Subcutaneous abdominal adipose tissue (tissue), 5 donors: ENCODE results near the gene MAPRE3.

Experiments used
- H3K27ac ChIP-seq: one replicate; pipeline ENCODE4 v1.7.0; 2013; ENCODE audit warnings: low read depth, mild to moderate bottlenecking, inconsistent platforms, low read length, moderate library complexity
- H3K27me3 ChIP-seq, 5 donors: one replicate each; pipeline ENCODE4 v1.7.0; 2013; ENCODE audit warnings: low read length in 5 of 5, inconsistent platforms in 1 of 5; ENCODE audit not compliant: control insufficient read depth in 5 of 5, insufficient read depth in 4 of 5
- H3K36me3 ChIP-seq, 5 donors: one replicate each; pipeline ENCODE4 v1.7.0; 2013; ENCODE audit warnings: low read length in 5 of 5; ENCODE audit not compliant: control insufficient read depth in 5 of 5, insufficient read depth in 5 of 5
- H3K4me1 ChIP-seq, 5 donors: one replicate each; pipeline ENCODE4 v1.7.0; 2013; ENCODE audit warnings: low read length in 5 of 5, mild to moderate bottlenecking in 3 of 5, moderate library complexity in 1 of 5; ENCODE audit not compliant: control insufficient read depth in 5 of 5, insufficient read depth in 5 of 5
- H3K4me3 ChIP-seq, 5 donors: one replicate each; pipeline ENCODE4 v1.7.0; 2013; ENCODE audit warnings: low read length in 5 of 5, low read depth in 1 of 5
- H3K9ac ChIP-seq, 5 donors: one replicate each; pipeline ENCODE4 v1.7.0; 2013; ENCODE audit warnings: low read length in 5 of 5, mild to moderate bottlenecking in 4 of 5, moderate library complexity in 3 of 5
- H3K9me3 ChIP-seq, 5 donors: one replicate each; pipeline ENCODE4 v1.7.0; 2013; ENCODE audit warnings: low read length in 5 of 5; ENCODE audit not compliant: control insufficient read depth in 5 of 5
- donor health status: healthy.
- donor health status: healthy.
- donor health status: healthy.
- donor health status: healthy.
- donor health status: healthy.

MAPRE3 gene

GRCh38 chr2:26948800-26949199 is 21.6 kb upstream of the MAPRE3 start:
- Histone ChIP-seq H3K9me3 (no peaks in the 10 kb centered on the region), H3K4me3 (no peak overlapping the region), H3K9ac (no peak overlapping the region), H3K27ac (no peak overlapping the region), H3K4me1 (peaks cover 2 to 17% (median 15%) of the 10 kb centered on the region in 5 donors), H3K36me3 (no peaks in the 10 kb centered on the region), H3K27me3 (peaks cover 3 to 10% (median 6%) of the 10 kb centered on the region in 5 donors)

DNA sequence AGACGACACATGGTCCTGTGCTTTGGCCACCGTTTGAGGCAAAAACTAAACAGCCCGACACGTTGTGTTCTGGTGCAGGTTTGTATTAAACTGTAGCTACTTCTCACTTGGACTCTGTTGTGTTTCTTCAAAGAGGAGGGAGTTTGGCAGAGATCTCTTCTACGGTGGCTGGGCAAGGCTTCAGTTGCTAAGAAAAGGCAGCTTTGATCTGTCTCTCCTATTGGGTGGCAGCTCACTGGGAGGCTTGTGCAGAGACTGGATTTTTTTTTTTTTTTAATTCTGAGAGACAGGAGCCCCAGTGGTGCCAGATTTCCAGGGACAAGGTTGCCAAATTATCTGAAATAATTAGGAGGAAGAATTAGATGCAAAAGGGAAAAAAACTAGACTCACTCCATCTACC is 20.2 kb upstream of the MAPRE3 start:
- Histone ChIP-seq H3K9me3 (no peaks in the 10 kb centered on the region), H3K4me3 (no peak overlapping the region), H3K9ac (no peak overlapping the region), H3K4me1 (peaks cover 2 to 17% (median 15%) of the 10 kb centered on the region in 5 donors), H3K27ac (no peak overlapping the region), H3K27me3 (peaks cover 0 to 6% (median 0%) of the 10 kb centered on the region in 5 donors), H3K36me3 (no peaks in the 10 kb centered on the region)

GRCh38 chr2:26951236-26951635 is 19.2 kb upstream of the MAPRE3 start:
- H3K4me1 ChIP-seq = peaks cover 2 to 17% (median 15%) of the 10 kb centered on the region in 5 donors
- no peak overlapping the region for H3K27ac ChIP-seq
- no peak overlapping the region for H3K4me3 ChIP-seq
- no peaks in the 10 kb centered on the region for H3K9me3 ChIP-seq
- H3K9ac ChIP-seq = no peak overlapping the region
- no peaks in the 10 kb centered on the region for H3K36me3 ChIP-seq
- peaks cover 0 to 2% (median 0%) of the 10 kb centered on the region in 5 donors for H3K27me3 ChIP-seq

DNA sequence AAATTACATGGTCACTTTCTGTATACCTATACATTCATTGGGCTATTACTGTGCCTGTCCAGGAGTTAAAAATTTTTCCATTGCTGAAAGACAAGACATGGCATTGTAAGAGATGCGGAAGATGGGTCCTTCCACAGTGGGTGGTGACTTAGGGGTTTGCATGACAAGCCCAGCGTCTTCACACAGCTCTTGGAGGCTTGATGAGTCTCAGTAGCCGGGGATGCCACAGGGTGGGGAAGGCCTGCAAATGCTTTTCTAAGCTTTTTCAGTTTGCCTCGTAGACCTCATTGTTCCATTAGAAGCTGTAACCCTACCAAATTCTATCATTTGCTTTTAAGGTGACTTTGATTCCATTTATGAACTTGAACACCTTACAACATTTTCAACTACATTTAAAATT is 18.1 kb upstream of the MAPRE3 start:
- H3K27me3 ChIP-seq = peaks cover 0 to 5% (median 3%) of the 10 kb centered on the region in 5 donors

DNA sequence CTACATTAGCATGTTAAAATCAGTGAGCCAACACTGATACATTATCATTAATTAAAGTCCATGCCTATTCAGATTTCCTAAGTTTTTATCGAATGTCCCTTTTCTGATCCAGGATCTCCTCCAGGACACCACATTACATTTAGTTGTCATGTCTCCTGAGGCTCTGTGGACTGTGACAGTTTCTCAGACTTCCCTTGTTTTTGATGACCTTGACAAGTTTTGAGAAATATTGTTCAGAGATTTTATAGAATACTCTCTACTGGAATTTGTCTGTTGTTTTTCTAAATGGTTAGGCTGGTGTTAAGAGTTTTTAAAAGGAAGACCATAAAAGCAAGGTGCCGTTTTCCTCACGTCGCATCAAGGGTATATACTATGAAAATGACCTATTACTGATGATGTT is 16.3 kb upstream of the MAPRE3 start:
- H3K9ac ChIP-seq = no peak overlapping the region
- H3K4me3 ChIP-seq = no peak overlapping the region
- no peak overlapping the region for H3K27ac ChIP-seq
- H3K4me1 ChIP-seq = no peaks in the 10 kb centered on the region
- peaks cover 0 to 8% (median 5%) of the 10 kb centered on the region in 5 donors for H3K27me3 ChIP-seq
- H3K9me3 ChIP-seq = no peaks in the 10 kb centered on the region
- no peaks in the 10 kb centered on the region for H3K36me3 ChIP-seq

More for the DNA sequence above, 18.1 kb upstream of the MAPRE3 start:
- H3K9me3 ChIP-seq = no peaks in the 10 kb centered on the region
- H3K9ac ChIP-seq = no peak overlapping the region
- H3K27ac ChIP-seq = no peak overlapping the region
- H3K4me3 ChIP-seq = no peak overlapping the region
- peaks cover 0 to 8% (median 8%) of the 10 kb centered on the region in 5 donors for H3K4me1 ChIP-seq
- no peaks in the 10 kb centered on the region for H3K36me3 ChIP-seq

DNA sequence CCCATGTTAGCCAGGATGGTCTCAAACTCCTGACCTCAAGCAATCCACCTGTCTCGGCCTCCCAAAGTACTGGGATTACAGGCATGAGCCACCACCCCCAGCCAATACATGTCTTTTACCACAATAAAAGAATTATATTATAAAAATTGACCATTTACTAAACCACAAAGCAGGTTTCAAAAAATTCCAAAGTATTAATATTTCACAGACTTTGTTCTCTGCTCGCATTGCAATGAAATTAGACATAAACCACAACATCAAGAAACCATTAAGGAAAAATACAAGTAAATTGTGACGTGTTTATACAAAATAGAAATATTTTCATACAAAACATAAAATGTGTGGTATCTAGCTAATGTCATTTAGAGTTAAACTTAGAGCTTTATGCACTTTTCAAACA is 13.4 kb upstream of the MAPRE3 start:
- no peak overlapping the region for H3K4me3 ChIP-seq
- H3K9ac ChIP-seq = no peak overlapping the region
- peaks cover 0 to 15% (median 4%) of the 10 kb centered on the region in 5 donors for H3K4me1 ChIP-seq
- H3K36me3 ChIP-seq = no peaks in the 10 kb centered on the region
- no peak overlapping the region for H3K27ac ChIP-seq
- peaks cover 0 to 8% (median 4%) of the 10 kb centered on the region in 5 donors for H3K27me3 ChIP-seq
- H3K9me3 ChIP-seq = no peaks in the 10 kb centered on the region

GRCh38 chr2:26957534-26957933 is 12.9 kb upstream of the MAPRE3 start:
- Histone ChIP-seq H3K9ac (no peak overlapping the region), H3K27me3 (peaks cover 0 to 8% (median 4%) of the 10 kb centered on the region in 5 donors), H3K9me3 (no peaks in the 10 kb centered on the region), H3K27ac (no peak overlapping the region), H3K4me1 (peaks cover 0 to 15% (median 4%) of the 10 kb centered on the region in 5 donors), H3K4me3 (no peak overlapping the region), H3K36me3 (no peaks in the 10 kb centered on the region)

DNA sequence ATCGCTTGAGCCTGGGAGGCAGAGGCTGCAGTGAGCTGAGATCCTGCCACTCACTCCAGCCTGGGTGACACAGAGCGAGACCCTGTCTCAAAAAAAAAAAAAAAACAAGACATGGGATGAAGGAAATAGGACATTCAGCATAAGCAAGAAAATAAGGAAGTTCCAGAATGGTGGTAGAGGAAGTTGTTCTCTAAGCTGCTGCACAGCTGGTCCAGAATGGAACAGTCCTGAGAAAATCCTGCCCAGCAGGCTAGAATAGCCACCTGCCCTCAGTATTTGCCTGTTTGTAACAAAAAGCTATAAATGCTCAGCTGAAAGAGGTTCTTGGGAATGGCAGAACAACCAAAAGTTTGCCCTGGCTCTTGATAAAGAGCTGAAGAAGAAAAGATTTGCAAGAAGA is 11.1 kb upstream of the MAPRE3 start:
- no peak overlapping the region for H3K9ac ChIP-seq
- H3K4me1 ChIP-seq = peaks cover 0 to 15% (median 4%) of the 10 kb centered on the region in 5 donors
- no peak overlapping the region for H3K27ac ChIP-seq
- no peak overlapping the region for H3K4me3 ChIP-seq
- peaks cover 0 to 8% (median 4%) of the 10 kb centered on the region in 5 donors for H3K27me3 ChIP-seq
- no peaks in the 10 kb centered on the region for H3K9me3 ChIP-seq
- H3K36me3 ChIP-seq = no peaks in the 10 kb centered on the region

DNA sequence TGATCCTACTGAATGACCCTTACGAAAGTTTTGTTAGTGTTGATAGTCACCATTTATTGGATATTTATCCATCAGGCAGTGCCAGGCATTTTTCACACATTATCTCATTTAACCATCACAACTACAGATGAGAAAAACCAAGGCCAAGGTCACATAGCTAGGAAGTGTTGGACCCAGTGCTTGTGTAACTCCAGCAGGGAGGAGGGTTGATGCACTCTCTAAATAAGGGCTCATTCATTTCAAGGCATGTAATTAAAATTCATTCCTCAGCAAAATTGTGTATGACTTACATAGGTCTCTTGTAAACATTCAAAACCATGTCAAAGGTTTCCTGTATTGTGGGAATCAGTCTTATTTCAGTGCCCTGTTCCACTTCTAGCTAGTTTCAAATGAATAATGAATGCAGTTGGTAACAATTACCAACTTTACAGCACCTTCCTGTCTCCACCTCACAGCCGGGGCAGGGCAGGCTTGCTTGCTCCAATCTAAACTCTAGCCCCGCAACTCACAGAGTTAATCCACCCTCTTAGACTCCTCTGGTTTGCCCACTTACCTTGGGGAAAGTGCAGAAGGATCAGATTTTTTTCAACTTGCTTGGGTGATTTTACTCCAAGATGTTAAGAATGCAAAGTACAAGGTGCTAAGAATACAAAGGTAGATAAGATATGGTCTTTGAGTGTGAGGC is 5.8 kb upstream of the MAPRE3 start:
- Histone ChIP-seq H3K4me3 (no peak overlapping the region), H3K27ac (no peak overlapping the region), H3K9me3 (no peaks in the 10 kb centered on the region), H3K4me1 (peaks cover 0 to 13% (median 4%) of the 10 kb centered on the region in 5 donors), H3K9ac (no peak overlapping the region), H3K27me3 (peaks cover 0 to 4% (median 0%) of the 10 kb centered on the region in 5 donors), H3K36me3 (no peaks in the 10 kb centered on the region)

DNA sequence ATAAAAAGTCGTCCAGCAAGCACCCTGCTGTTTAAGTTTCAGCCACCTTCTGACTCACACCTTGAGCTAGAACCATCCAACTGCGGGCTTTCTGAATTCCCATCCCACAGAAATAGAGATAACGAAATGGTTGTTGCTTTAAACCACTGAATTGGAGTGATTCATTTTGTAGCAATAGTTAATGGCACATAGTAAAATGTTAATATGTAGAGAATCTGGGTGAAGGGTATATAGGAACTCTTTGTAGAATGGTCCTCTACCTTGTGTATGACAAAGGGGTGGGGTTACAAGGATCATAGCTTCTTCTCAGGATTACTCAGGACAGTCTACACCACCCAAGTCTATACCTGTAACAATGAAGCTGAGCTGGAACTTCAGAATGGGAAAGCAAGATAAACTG is 2.4 kb upstream of the MAPRE3 start:
- peaks cover 2 to 26% (median 23%) of the 10 kb centered on the region in 5 donors for H3K4me1 ChIP-seq
- H3K27me3 ChIP-seq = no peaks in the 10 kb centered on the region
- H3K4me3 ChIP-seq = no peak overlapping the region
- H3K27ac ChIP-seq = no peak overlapping the region
- H3K9ac ChIP-seq = no peak overlapping the region
- H3K9me3 ChIP-seq = no peaks in the 10 kb centered on the region
- no peaks in the 10 kb centered on the region for H3K36me3 ChIP-seq
